WI38 (cell line): Measurements from ENCODE around the gene CDK7.
"Not testable (repeated sequence)": the region's sequence is repeated elsewhere in the genome, so short reads cannot be mapped to it uniquely, and the experiment has no call there.

Experiments
- H3K4me3 ChIP-seq: 2 replicates; pipeline ENCODE4 v1.5.1; 2011; ENCODE audit warnings: low read depth, mild to moderate bottlenecking, control low read depth, low read length
- TF ChIP-seq, protein P1 (sequence below): IDR thresholded peaks from 2 replicates; pipeline ENCODE4 v1.5.1; 2012; ENCODE audit warnings: low read depth, mild to moderate bottlenecking, control low read depth, low read length

CDK7 gene

DNA sequence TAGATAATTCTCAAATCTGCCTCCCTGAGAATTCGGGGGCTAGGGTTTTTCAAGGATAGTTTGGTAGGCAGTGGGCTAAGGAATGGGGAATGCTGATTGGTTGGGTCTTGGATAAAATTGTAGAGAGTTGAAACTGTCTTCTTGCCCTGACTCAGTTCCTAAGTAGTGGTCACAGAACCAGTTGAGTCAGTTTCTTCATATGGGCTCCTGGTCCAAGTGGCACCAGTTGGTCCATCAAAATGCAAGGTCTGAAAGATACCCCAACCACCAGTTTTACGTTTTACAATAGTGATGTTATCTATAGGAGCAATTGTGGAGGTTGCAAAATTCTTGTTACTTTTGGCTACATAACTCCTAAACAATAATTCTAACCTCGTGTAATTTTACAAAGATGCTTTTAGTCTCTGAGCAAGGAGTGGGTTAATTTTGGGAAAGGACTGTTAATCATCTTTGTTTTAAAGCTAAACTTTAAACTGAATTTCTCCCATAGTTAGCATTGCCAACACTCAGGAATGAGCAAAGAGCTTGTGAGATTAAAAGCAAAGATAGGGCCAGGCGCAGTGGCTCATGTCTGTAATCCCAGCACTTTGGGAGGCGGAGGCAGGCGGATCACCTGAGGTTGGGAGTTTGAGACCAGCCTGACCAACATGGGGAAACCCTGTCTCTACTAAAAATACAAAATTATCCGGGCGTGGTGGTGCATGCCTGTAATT, 7.7 kb downstream of the CDK7 start:
- TF ChIP-seq, protein P1, sequence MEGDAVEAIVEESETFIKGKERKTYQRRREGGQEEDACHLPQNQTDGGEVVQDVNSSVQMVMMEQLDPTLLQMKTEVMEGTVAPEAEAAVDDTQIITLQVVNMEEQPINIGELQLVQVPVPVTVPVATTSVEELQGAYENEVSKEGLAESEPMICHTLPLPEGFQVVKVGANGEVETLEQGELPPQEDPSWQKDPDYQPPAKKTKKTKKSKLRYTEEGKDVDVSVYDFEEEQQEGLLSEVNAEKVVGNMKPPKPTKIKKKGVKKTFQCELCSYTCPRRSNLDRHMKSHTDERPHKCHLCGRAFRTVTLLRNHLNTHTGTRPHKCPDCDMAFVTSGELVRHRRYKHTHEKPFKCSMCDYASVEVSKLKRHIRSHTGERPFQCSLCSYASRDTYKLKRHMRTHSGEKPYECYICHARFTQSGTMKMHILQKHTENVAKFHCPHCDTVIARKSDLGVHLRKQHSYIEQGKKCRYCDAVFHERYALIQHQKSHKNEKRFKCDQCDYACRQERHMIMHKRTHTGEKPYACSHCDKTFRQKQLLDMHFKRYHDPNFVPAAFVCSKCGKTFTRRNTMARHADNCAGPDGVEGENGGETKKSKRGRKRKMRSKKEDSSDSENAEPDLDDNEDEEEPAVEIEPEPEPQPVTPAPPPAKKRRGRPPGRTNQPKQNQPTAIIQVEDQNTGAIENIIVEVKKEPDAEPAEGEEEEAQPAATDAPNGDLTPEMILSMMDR = no peak
- no peak overlapping the region for H3K4me3 ChIP-seq

DNA sequence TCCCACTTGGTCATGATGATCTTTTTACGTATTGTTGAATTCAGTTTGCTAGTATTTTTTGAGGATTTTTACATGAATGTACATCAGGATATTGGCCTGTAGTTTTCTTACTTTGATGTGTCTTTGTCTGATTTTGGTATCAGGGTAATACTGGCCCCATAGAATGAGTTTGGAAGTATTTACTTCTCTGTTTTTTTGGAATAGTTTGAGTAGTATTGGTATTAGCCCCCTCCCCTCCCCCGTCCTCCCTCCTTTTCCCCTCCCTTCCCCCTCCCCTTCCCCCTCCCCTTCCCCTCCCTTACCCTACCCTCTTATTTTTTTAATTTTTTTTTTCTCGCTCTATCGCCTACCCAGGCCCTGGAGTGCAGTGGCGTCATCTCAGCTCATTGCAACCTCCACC, 10.3 kb downstream of the CDK7 start:
- TF ChIP-seq, protein P1 = no peak
- H3K4me3 ChIP-seq = no peak overlapping the region

DNA sequence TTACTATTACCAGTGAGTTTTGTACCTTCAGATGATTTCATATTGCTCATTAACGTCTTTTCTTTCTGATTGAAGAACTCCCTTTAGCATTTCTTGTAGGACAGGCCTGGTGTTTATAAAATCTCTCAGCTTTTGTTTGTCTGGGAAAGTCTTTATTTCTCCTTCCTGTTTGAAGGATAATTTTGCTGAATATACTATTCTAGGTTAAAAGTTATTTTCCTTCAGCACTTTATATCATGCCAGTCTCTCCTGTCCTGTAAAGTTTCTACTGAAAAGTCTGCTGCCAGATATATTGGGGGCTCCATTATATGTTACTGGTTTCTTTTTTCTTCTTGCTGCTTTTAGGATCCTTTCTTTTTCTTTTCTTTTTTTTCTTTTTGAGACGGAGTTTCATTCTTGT, 13.3 kb downstream of the CDK7 start:
- TF ChIP-seq, protein P1 = no peak
- H3K4me3 ChIP-seq = no peak overlapping the region

DNA sequence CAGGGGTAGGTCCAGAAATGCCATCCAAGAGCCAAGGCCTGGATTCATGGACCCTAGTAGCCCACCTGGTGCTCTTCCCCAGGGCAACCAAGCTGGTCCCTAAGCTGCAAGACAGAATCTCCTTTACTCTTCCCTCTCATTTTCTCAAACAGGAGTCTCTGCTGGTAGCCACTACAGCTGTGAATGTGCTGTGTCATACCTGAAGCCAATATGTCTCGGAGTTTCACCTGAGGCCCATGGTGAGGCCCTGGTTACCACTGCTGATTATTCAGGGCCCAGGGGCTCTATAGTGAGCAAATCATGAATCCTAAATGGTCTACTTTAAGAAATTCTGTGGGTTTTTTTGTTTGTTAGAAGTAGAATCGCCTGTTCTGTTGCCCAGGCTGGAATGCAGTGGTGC, 15.9 kb downstream of the CDK7 start:
- TF ChIP-seq, protein P1 = no peak

DNA sequence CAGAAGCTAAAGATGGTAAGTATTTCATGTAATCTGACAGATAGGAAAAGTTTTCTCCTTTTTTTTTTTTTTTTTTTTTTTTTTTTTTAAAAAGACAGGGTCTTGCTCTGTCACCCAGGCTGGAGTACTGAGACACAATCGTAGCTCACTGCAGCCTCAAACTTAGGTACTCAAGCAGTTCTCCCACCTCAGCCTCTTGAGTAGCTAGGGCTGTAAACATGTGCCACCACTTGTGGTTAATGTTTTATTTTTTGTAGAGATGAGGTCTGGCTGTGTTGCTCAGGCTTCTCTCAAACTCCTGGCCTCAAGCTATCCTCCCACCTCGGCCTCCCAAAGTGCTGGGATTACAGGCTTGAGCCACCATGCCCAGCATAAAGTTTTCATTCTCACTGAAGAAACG, 17.8 kb downstream of the CDK7 start:
- H3K4me3 ChIP-seq = no peak overlapping the region
- TF ChIP-seq, protein P1 = no peak

More for the DNA sequence above, 15.9 kb downstream of the CDK7 start:
- H3K4me3 ChIP-seq = no peak overlapping the region

DNA sequence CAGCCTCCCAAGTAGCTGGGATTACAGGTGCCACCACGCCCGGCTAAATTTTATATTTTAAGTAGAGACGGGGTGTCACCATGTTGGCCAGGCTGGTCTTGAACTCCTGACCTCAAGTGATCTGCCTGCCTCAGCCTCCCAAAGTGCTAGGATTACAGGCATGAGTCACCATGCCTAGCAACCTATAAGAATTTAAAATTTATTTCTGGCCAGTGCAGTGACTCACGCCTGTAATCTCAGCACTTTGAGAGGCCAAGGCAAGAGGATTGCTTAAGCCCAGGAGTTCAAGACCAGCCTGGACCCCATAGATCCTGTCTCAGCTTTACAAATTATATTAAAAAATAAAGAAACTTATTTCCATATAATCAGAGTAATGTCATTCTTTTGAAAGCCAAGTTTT, 21.3 kb downstream of the CDK7 start:
- H3K4me3 ChIP-seq = not testable (repeated sequence)

DNA sequence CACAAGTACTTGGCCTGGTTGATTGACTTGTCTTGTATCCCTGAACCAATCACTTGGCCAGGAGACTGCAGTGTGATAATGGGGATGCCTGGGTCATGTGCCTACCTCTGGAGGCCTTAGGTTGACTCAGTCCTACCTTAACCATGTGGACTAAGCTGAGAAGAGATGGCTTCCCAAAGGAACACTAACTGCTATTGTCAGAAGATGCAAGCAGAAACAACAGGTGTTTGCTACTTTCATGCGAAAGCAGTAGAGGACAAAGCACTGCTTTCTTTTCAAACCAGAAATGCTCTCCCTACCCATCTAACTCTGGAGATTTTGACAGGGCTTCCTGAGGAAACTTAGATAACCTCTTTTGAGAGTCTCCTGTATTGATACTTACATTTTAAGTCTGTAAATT, 22.9 kb downstream of the CDK7 start:
- TF ChIP-seq, protein P1 = no peak
- no peak overlapping the region for H3K4me3 ChIP-seq

DNA sequence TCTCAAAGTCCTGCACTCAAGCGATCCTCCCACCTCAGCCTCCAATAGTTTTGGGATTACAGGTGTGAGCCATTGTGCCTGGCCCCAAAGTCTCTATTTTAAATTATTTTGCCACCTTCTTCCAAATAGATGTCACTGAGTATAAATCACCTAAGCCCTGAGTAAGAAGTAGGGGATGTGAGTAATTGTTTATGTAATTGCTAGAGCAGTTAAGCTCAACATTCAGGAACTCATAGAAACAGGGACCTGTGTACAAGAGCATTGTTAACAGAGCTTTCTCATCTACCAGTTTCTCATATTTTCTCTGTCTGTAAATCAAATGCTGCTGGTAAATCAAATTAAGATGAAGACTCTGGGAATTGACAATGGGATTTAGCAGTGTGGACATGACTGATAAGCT, 26.3 kb downstream of the CDK7 start:
- H3K4me3 ChIP-seq = no peak overlapping the region
- TF ChIP-seq, protein P1 = no peak
